ENCODE results near the gene DRD2. TPM values are rescaled to one million over a fixed set of nuclear protein-coding genes. Genes with fewer than 3 reads are reported as not detected.

Gene DRD2
- total and polyA plus RNA-seq, 2 donors (not counting 3 experiments of a cell fraction or from before 2014, with no cell fraction given): not detected

GRCh38 chr11:113449743-113450142 is 25.5 kb downstream of the DRD2 start:
- TF ChIP-seq FOS (IDR thresholded peaks at IDR 0.05; ENCODE audit: borderline replicate concordance, insufficient read depth, low read length) (no peak), GATA2 (IDR thresholded peaks at IDR 0.05; ENCODE audit: insufficient read depth, insufficient read length, low read depth, low read length) (no peak), POLR2A (IDR thresholded peaks at IDR 0.05; ENCODE audit: low read depth, low read length) (no peak), POLR2AphosphoS5 (IDR thresholded peaks at IDR 0.05; ENCODE audit: insufficient read depth, low read depth, low read length) (no peak), EZH2 (IDR thresholded peaks at IDR 0.05; ENCODE audit: borderline replicate concordance, low read depth, low read length, severe bottlenecking) (no peak), MYC (IDR thresholded peaks at IDR 0.05; ENCODE audit: low read depth, low read length) (no peak), JUN (IDR thresholded peaks at IDR 0.05; ENCODE audit: borderline replicate concordance, insufficient read depth, insufficient read length, low read depth) (no peak), CTCF (IDR thresholded peaks at IDR 0.05; ENCODE audit: extremely low read depth in 1 of 2, insufficient read depth in 1 of 2, low read depth in 1 of 2, low read length in 2 of 2) (no peak), MAX (IDR thresholded peaks at IDR 0.05; ENCODE audit: insufficient read depth, insufficient read length) (no peak)
- intact Hi-C loops (cut with micrococcal nuclease): no loop called here
- dilution Hi-C loops (cut with MboI; ENCODE audit: extremely low pct_ligation_motif_present, low sequenced_read_pairs): no loop called here

More at GRCh38 chr11:113449743-113450142, 25.5 kb downstream of the DRD2 start:
- no peak overlapping the region for H3K4me2 ChIP-seq (ENCODE audit: insufficient read depth, low read length)
- BruUV-seq (replicated peaks): no TSS peak
- no peaks in the 10 kb centered on the region for H3K36me3 ChIP-seq (ENCODE audit: control insufficient read depth in 2 of 2, extremely low read depth in 1 of 2, insufficient read depth in 2 of 2, low read length in 2 of 2)
- ChIA-PET POLR2A (no interaction called here), CTCF (no interaction called here)
- no peak overlapping the region for H3K27ac ChIP-seq (ENCODE audit: insufficient read depth, low read depth, low read length)
- no peaks in the 10 kb centered on the region for H3K79me2 ChIP-seq (ENCODE audit: control insufficient read depth, insufficient read depth, low read length)
- H3K9me3 ChIP-seq (replicated peaks; ENCODE audit: control insufficient read depth, insufficient read depth, low read length): no peaks in the 10 kb centered on the region
- H3K27me3 ChIP-seq (ENCODE audit: control insufficient read depth in 2 of 2, insufficient read depth in 2 of 2, low read length in 2 of 2): no peaks in the 10 kb centered on the region
- no peak overlapping the region for H2AFZ ChIP-seq (ENCODE audit: low read depth, low read length)
- FAIRE-seq (no peak), DNase-seq (ENCODE audit: low read depth, low spot score) (no peak)
- no peaks in the 10 kb centered on the region for H3K4me1 ChIP-seq (ENCODE audit: control insufficient read depth, extremely low read depth, insufficient read depth, low read length)
- no peak overlapping the region for H3K4me3 ChIP-seq (replicated peaks in 1 of 3; ENCODE audit: insufficient read depth in 1 of 3, low read depth in 1 of 3, low read length in 3 of 3)
- H3K9ac ChIP-seq (replicated peaks; ENCODE audit: extremely low read depth, insufficient read depth, low read length): no peak overlapping the region
- H3K9me1 ChIP-seq (replicated peaks; ENCODE audit: control insufficient read depth, extremely low read depth, insufficient read depth, low read length): no peaks in the 10 kb centered on the region
- peaks cover 2% of the 10 kb centered on the region for H4K20me1 ChIP-seq (replicated peaks; ENCODE audit: control insufficient read depth, extremely low read depth, insufficient read depth, low read length)

Measured in endothelial cell of umbilical vein (primary cell).